ENCODE measurements around the gene NCDN.
A peak's percentile ranks its signal among the peaks of the same experiment; 100 is the strongest.

The NCDN gene

GRCh38 chr1:35558374-35559316 is 1.0 kb downstream of the NCDN start:
- Histone ChIP-seq H3K4me3 (peak overlapping the region; percentile 91), H3K27ac (peak overlapping the region; percentile 92 to 99)
- no peak for DNase-seq (ENCODE audit: low spot score)
- TF ChIP-seq CTCF (IDR thresholded peaks at IDR 0.05): no peak

- Histone ChIP-seq H3K27ac (peak overlapping the region; percentile 16 to 99), H3K4me3 (peak overlapping the region; percentile 91)
- no peak for TF ChIP-seq CTCF (IDR thresholded peaks at IDR 0.05)
- DNase-seq (ENCODE audit: low spot score): no peak
Measured at GRCh38 chr1:35559317-35559944, 1.8 kb downstream of the NCDN start.

- no peak for DNase-seq (ENCODE audit: low spot score)
- TF ChIP-seq CTCF (IDR thresholded peaks at IDR 0.05): no peak
- Histone ChIP-seq H3K4me3 (peak overlapping the region; percentile 54), H3K27ac (peak overlapping the region in 1 of 2 donors; percentile 38)
Measured at GRCh38 chr1:35560256-35561225, 2.9 kb downstream of the NCDN start.

GRCh38 chr1:35561297-35561971 is 3.8 kb downstream of the NCDN start:
- peak overlapping the region; percentile 54 for H3K4me3 ChIP-seq
- peak overlapping the region in 1 of 2 donors; percentile 38 for H3K27ac ChIP-seq
- DNase-seq (ENCODE audit: low spot score): no peak
- no peak for TF ChIP-seq CTCF (IDR thresholded peaks at IDR 0.05)

GRCh38 chr1:35561972-35562680 is 4.5 kb downstream of the NCDN start:
- no peak for TF ChIP-seq CTCF (IDR thresholded peaks at IDR 0.05)
- no peak overlapping the region for H3K4me3 ChIP-seq
- no peak overlapping the region for H3K27ac ChIP-seq
- no peak for DNase-seq (ENCODE audit: low spot score)

- DNase-seq (ENCODE audit: low spot score): no peak
- Histone ChIP-seq H3K27ac (no peak overlapping the region), H3K4me3 (no peak overlapping the region)
- TF ChIP-seq CTCF (IDR thresholded peaks at IDR 0.05): no peak
Measured at GRCh38 chr1:35563166-35563565, 5.6 kb downstream of the NCDN start.

Measured in coronary artery (tissue), 2 donors.